Stimulated activated CD4-positive, alpha-beta T cell treated with anti-CD3 and anti-CD28 coated beads, Interleukin-4, amount 100 ng/mL, for 4 hours (primary cell): ENCODE measurements around the gene KIAA1328.
"Not testable (repeated sequence)": the region's sequence is repeated elsewhere in the genome, so short reads cannot be mapped to it uniquely, and the experiment has no call there.

Experiments used
- DNase-seq, 2 experiments: peaks; one replicate each; pipeline ENCODE4 v3.0.0-alpha.2; 2020

Gene KIAA1328

DNA sequence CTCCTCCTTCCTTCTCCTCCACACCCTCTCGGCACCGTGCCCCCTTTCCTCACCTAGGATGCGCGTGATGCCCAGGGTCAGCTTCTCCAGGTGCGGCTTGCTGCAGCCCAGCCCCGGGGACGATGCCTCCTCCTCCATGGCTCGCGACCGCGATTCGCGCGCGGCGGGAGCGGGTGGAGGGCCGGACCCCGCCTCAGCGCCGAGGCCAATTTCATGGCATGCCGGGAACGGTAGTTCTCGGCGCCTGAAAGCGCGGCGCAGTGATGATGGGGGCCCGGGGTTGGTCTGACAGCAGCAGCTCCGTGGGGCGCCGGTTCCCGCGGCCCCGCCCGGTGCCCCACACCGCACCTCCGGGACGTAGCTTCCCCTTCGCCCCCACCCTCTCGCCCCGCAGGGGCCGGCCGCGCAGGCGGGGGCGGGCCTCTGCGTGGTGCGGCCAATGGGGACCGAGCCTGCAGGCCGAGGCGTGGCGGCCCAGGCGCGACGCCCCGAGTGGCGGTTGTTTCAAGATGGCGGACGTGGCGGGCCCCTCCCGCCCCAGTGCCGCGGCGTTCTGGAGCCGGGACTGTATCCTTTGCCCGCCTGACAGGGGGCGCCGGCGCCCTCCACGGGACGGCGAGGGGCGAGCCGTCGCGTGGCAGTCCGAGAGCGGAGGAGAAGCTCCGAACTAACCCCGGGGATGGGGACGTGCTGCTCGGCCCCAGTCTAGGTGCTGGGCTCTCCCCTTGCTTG, at the start of gene KIAA1328, which contains the start of gene TPGS2:
Gene KIAA1328 (plus strand): TSS at position 498 of the 732 bp plus-strand sequence. CDS start 12 bp downstream, at position 510.
Gene TPGS2 (minus strand): TSS at position 373 of the 732 bp plus-strand sequence. CDS start 235 bp downstream, at position 138.
- peak; percentile 82 to 85 for DNase-seq

DNA sequence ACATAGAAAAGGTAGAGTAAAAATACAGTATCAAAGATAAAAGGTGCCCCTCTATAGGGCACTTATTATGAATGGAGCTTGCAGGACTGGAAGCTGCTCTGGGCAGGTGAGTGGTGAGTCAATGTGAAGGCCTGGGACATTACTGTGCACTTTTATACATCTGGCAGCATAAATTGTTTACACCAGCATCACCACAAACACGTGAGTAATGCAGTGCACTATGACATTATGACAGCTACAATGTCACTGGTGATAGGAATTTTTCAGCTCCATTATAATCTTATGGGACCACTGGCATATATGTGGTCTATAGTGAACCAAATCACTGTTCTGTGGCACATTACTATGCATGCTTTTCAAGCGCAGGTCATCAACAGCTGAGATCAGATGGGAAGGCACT, 48.2 kb upstream of the KIAA1328 start:
- DNase-seq, result no peak

DNA sequence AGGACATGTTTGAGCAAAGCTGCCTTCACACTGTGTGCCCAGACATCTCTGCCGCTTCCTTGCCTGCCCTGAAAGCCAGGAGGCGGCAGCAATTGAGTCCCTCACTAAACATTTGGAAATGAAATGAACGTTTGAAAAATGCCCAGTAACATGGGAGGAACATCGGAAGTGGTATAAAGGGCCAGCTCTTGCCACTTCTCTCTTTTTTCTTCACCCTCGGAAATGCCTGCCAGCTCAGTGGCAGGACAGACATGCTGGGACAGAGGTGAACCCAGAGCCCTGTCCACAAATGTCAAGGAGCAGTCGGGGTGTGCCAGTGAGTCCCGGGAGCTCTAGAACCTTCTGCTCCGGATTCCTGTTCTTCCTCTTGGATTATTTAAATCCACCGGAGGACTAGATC, 46.2 kb upstream of the KIAA1328 start:
- DNase-seq, result no peak

DNA sequence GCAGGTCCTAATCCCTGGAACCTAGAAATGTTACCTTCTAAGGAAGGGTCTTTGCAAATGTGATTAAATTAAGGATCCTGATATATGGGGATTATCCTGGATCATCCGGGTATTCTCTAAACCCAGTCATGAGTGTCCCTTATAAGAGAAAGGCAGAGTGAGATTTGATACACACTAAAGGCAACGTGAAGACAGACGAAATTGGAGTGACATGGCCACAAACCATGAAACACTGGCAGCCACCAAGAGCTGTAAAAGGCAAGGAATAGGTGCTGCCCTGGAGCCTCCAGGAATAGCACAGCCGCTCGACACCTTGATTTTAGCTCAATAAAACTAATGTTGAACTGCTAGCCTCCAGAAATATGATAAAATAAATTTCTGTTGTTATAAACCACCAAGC, 45.1 kb upstream of the KIAA1328 start:
- no peak for DNase-seq

DNA sequence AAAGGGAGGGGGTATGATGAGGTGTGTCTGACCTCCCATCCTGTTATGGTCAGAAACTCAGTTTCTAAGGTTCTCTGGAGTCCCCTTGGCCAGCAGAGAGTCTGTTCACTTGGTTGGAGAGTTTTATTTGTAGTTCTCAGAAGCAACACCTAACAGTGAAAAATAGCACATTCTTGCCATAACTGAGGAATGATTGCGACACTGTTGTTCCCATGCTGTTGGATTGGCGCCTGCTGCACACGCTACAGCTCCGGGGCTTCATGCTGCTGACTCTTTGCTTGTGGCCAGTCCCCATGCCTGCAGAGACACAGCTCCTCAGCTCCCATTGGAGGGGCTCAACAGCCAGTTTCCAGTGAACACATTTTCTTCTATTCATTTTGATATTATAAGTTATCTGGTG, 42.2 kb upstream of the KIAA1328 start:
- DNase-seq, result no peak

DNA sequence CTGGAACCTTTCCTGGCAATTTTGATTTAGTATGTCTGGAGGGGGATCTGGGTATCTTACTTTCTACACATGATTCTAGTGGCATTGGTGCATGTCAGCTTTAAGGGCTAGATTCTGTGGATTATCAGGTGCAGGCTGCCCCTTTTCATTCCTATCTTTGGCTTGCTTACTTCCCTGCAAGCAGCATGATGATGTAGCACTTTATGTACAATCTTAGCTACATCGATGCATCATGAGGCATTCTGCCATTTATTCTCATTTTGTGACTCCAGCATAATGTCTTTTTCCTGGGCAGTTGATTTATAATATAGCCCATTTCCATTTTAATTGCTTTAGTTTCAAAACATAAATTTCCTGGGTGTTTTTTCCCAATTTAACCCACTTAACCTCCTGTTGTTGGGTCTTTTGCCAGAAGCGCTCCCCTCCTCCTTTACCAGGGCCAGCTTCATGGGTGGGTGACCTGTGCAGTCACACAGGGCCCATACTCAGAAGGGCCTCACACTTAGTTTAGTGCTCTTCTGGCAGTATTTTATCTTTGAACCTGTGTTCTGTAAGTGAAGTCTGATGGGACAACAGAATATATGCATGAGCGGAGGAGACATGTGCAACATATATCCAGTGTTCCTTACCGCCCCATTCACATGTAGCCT, 36.2 kb upstream of the KIAA1328 start:
- DNase-seq, result no peak

DNA sequence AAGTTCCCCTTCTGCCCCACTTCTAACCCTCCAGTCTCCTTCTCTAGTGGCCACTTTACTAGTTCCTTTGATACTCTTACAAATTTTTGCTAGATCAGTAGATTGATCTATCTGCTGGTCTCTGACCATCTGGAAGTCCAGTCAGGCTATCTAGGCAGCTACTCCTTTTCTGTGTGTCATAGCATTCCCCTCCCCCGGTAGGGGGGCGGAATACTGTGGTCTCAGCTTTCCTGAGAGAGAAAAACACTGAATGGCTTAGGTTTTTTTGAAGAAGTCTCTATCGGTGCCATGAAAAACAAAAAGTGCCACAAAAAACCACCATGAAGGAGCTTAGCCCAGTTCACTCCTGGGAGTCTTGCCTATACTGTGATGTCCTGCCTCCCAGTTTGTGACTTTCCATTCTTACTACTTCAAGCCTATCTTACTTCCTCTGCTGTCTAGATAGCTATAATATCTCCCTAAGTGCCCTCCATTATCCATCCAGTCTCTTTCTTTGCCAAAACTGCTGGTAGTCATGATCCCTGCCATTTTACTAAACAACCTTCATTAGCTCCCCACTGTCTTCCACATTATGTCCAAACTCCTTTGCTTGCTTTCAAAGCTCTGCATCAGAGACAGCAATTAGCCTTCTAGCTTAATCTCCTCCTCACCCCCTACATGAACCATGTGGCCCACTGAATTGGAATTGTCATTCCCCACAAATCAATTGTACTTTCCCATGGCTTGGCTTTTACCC, 30.0 kb upstream of the KIAA1328 start:
- no peak for DNase-seq

DNA sequence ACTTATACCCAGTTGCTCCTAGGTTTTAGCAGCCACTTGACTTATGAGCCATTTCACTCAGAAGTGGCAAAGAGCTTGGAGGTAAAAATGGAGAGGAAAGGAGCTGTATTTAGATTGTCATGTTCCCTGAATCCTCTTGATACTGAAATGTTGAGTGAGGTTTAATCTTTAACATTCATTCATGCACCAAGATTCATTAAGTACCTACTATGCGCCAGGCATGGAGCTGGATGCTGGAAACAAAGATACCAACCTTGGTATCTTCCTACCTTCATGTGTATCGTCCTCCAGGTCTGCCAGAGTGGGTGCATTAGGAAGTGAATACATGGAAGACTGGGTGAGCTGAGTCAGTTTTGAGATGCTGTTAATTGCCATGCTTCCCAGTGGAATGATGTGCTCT, 23.8 kb upstream of the KIAA1328 start:
- DNase-seq, result no peak

DNA sequence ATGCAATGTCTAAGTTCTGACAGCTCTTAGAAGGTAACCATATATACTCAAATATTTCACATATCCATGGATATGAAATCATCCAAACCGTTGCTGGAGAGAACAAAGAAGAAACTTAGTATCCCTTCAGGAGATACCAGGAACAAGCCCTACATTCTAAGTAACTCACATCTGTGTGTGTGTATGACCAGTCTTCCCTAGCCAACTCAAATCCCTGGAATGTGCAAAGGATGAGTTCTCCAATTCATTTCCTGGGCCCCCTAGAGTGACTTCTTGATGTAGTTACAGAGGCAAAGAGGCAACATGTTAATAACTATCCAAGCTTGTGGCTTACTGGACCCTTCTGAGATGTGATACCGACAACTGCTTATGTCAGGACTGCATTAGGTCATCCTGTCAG, 20.2 kb upstream of the KIAA1328 start:
- DNase-seq, result no peak

DNA sequence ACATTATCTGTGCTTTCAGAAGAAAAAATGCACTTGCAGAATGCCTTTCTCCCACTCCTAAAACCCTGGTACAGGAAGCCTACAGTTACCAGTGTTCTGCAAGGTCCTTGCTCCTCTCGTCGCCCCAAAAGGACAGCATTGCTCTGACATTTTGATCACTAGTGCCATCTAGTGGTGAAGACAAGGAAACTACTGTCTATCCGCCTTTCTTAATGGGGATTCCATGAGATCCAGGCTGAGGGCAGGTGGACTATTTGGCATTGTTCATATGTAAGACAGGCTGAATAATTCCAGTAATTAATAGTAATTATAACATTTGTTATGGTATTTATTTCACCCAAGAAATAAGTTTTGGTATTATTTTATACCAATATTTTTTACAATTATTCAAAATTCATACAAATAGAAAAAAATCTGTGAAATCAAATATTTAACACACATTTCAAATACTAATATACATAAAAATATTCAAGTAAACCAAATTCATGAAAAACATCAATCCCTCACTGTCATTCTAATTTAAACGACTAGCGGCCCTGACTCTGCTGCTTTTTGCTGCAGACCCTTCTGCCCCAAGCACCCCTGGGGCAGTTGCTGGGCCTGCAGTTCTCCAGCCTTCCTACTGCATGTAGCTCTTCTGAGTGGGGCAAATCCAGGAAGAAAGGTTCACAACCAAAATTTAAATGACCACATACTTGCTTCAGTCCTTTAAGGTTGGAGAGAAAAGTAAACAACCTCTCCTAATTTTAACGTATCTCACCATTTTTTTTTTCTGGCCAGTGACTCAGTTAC, 19.1 kb upstream of the KIAA1328 start:
- peak in 1 of 2 experiments; percentile 16 for DNase-seq

DNA sequence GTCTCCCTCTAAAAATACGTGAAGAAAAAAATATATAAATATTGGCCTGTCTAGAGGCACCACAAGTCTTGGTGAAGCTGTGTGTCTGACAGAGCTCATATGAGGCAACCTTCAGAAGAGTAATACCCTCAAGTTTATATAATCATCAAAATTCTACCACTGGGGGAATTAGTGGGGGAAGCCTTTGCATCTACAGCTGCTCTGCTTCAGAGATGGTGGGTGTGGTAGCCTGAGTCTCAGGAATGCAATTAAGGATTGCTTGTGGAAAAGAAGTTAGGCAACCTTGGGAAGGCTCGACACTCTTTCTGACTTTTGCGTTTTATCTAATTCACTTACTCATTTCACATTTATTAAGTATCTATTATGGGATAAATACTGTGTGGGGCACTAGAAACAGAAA, 17.5 kb upstream of the KIAA1328 start:
- DNase-seq, result no peak

DNA sequence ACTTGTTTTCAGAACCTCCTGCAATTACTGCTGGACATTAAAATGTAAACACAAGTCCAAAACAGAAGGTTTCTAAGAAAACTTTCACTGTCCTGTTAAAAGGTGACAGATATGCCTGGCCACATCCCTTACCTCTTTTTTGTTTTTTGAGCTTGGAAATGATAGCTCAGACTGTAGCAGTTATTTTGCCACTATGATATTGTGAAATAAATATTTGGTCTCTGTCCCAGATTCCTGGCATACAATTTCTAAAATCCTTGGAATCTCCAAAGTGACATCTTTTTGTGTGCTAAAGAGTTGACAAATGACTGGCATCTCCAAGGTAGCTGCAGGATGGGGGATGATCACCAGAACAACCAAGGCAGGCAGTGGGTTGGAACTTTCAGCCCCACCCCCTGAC, 17.0 kb upstream of the KIAA1328 start:
- DNase-seq, result no peak

DNA sequence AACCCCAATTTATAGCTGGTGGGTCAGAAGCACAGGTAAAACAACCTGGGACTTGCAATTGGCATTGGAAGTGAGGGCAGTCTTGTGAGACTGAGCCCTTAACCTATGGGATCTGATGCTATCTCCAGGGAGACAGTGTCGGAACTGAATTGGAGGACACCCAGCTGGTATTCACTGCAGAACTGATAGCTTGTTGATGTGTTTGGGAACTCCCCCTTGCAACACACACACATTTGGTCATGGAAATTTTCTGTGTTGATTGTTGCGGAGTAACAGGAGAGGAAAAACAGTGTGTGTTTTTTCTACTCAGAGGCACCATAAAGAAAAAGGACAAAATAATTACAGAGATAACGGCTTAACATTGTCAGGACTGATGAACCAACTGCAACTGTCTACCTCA, 16.2 kb upstream of the KIAA1328 start:
- no peak for DNase-seq

DNA sequence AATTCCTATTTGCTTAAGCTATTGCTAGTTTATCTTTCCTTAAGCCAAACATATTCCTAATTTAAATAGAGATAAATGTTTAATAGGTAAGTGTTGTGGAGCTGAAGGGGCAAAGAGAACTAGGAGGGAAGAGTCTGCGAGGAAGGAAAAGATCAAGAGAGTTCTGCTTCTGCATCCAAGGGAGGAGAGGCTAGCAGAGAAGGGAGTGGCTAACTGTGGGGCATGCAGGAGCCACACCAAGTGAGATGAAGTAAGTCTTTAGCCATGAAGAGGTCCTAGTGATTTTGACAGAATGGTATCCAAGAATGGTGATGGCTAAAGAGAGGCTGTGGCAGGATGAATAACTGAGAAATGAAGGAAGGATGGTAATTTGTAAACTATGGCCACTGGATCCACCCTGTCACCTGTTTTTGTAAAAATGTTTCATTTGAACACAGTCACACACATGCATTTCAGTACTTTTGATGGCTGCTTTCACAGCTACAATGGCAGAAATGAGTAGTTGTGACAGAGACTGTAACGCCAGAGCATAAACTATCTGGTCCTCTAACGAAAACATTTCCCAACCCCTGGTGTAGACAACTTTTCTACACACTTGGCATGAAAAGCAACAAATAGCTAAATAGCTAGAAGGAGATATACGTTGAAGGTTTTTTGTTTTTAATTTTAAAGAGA, 15.7 kb upstream of the KIAA1328 start:
- no peak for DNase-seq

DNA sequence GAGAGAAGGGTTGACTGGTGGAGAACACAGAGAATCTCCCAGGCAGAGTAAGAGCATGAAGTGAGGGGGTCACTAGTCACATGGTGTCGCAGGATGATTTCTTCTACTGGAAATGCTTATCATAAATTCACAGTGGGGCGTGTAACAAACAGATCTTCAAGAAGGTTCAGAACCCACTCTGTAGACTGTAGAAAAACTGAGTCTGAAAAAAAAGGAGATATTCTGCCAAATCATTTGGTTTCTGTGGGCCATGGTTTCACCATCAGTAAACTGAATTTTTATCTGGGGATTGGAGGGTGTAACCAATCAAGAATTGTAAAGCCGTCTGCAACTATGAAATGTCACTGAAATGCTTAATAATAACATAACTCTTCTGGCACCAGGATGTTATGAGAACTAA, 15.1 kb upstream of the KIAA1328 start:
- DNase-seq, result no peak

DNA sequence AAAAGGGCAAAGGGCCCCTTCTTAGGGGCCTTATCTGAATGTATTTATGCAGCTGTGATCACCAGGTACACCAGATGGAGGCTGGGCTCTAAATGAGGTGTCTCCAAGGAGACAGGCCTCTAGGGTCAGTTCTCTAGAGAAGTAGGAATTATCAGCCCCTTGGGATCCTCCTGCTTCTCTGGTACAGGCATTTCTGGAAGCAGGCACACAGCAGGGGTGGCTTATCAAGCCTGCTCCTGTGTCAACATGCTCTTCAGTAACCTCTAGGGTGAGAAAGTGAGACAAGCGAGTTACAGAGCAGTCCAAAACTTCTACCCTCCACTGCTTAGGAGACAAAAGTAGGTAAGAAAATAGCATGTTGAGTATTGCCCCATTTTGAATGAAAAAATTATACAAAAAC, 13.9 kb upstream of the KIAA1328 start:
- no peak for DNase-seq

DNA sequence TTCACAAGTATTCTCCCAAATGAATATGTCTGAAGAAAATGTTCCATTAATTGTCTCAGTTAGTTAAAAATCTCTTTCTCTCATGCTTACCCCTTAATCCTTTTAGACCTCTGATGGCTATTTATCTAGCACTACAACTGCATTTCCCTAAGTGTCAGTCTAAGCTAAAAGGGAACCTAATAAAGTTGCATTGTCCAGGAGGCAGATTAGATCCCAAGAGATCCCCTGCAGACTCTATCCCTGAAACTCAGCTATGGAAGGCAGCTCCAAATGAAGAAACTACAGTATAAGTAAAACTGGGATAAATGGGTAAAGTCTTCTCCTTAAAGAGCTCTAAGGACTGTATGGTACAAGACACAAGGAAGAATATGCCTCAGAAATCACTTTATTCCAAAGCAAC, 12.8 kb upstream of the KIAA1328 start:
- not testable (repeated sequence) for DNase-seq

DNA sequence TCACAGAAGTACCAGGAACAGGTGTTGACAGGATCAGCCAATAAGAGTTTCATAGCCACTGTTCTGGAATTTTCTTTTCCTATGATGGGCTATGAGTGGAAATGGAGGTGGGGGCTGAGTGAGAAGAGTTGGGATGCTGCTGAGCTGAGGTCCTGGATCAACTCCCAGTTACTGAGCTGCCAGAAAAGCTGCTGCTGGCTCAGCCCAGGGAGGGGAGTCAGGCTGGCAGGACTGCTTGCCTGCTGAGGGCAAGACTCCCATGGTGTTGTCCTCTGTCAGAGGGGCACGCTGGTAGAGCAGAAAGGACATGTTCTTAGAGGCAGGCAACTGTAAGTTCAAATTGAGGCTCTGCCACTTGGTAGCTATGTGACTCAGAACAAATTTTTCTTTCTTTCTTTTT, 11.9 kb upstream of the KIAA1328 start:
- no peak for DNase-seq

DNA sequence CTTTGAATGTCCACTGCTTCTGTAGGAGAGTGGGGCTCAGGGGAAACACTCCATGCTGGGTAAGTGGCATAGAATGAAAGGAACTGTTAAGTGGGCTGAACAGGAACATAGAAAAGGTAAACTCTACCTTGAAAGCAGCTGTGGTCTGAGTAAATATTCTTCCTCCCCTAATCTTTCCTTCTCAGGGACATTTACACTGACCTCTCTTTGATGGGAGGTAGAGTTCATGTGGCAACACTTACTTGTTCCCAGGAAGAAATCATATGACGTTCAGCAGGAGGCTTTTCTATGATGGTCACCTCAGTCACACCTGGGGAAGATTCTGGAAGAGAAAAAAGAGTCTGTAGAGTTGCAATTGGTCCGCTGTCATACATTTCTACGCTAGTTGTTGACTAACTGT, 10.3 kb upstream of the KIAA1328 start:
- no peak for DNase-seq

DNA sequence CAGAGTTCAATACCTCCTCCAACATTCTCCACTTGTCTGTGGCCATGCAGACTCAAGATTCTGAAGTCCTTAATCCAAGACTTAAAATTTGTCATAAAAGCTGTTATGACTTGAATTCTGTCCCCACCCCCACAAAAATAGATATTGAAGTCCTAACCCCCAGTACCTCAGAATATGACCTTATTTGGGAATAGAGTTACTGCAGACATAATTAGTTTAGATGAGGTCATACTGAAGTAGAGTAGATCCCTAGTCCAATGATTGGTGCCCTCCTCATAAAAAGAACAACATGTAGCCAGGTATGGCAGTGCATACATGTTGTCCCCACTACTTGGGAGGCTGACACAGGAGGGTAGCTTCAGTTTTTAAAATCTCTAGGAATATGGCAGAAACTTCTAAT, 9.3 kb upstream of the KIAA1328 start:
- no peak for DNase-seq

DNA sequence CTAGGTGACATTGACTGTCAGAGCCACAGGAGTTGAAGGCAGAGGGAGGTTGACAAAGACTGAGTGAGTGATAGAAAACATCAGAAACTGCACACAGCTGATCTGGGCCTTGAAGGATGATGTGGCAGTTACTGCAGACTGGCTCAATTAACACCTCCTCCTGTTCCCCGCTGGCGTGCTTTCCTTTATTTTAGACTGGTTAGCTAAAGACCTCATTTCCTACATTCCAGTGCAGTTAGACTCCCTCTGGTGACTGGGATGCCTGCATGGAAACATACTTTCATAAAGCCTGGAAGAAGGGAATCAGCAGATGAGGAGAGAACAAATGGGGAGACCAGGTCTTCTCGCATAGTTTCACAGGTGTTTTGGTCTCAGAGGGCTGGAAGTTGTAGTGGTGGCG, 7.2 kb upstream of the KIAA1328 start:
- no peak for DNase-seq

DNA sequence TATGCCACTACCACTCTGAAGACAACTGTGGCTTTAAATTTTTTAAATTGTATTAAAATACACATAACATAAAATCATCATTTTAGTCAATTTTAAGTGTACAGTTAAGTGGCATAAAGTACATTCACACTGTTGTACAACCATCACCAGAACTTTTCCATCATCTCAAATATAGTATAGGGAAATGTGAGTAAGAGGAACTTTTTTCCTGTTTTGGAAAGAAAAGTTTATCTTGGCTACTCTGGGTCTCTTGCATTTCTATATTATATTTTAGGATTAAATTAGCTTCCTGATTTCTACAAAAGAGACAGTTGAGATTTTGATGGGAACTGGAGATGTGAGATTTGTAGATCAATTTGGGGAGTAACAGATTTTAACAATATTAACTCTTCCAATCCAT, 3.4 kb upstream of the KIAA1328 start:
- DNase-seq, result no peak

DNA sequence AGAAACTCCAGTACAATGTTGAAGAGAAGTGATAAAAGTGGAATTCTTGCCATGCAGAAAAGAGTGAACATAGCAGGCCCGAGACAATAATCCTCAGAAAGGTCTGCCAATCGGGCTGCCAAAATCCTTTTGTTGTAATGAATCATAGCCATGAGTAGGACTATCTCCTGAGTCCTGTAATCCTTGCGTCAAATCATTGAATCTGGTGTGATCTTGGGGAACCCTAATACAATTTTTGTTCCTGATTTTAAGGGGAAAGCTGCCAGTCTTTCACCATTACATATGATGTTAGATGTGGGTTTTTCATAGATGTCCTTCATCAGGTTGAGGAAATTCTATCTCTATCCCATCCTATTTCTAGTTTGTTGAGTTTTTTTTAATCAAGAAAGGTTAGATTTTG, 2.4 kb upstream of the KIAA1328 start:
- no peak for DNase-seq
